GM06990 (cell line): ENCODE data around the gene EP400.

Experiments
- DNase-seq: peaks from one replicate; pipeline ENCODE4 v3.0.0-alpha.2; 2011; ENCODE audit not compliant: insufficient read length; ENCODE audit errors: extremely low read depth
- H3K27me3 ChIP-seq: replicated peaks from 2 replicates; pipeline ENCODE4 v1.6.0; 2011; ENCODE audit warnings: low read length; ENCODE audit not compliant: control insufficient read depth, insufficient read depth
- H3K36me3 ChIP-seq: 2 replicates; pipeline ENCODE4 v1.5.1; 2011; ENCODE audit warnings: low read length; ENCODE audit not compliant: control insufficient read depth, insufficient read depth
- H3K4me3 ChIP-seq: replicated peaks from 2 replicates; pipeline ENCODE4 v1.5.1; 2011; ENCODE audit warnings: low read depth, mild to moderate bottlenecking, control low read depth, low read length
- TF ChIP-seq, protein P1 (sequence below): IDR thresholded peaks from 2 replicates; pipeline ENCODE4 v1.5.1; 2011; ENCODE audit warnings: low read length, control low read depth, mild to moderate bottlenecking, inconsistent platforms; ENCODE audit not compliant: insufficient read depth, poor library complexity, severe bottlenecking

The EP400 gene

DNA sequence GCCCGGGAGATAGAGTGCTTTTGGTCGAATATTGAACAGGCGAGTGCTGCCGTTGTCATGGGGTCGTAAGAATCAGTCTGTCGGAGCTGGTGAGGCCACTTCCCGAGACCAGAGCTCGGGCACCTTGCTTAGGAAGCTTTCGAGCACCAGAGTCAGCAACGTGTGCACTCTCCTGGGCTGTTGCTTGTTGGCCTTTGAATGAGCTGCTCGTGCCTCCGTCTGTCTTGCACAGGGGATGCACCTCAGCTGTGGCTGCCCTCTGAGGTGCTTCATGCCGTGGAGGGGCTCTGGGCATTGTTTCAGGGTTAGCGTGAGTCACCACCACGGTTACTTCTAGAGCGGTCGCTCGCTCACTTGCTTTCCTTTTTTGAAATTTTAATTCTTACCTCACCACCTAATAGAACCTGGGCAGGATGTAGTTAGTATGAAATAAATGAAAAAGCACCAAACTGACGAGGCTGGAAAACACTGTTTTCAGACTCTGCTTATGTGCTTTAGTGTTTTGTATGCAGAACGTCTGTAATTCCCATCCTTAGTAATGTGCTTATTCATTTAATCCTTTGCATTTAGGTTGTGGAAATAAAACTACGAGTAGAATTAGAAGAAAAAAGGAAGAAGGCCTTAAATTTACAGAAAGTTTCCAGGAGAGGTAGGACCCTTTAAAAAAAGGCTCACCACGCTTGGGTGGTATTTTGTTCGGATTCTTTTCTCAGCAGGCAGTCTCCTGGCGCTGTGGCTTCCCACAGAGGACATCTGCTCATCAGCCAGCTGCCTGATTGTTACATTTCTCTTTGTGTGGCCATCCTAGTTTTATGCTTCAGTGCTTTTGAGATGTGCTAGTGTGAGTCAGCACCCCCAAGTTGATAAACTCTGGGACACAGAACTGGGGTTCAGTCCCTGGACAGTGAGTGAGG lies 40.6 kb downstream of the EP400 start:
- DNase-seq: no peak
- no peaks in the 10 kb centered on the region for H3K27me3 ChIP-seq
- TF ChIP-seq, protein P1, sequence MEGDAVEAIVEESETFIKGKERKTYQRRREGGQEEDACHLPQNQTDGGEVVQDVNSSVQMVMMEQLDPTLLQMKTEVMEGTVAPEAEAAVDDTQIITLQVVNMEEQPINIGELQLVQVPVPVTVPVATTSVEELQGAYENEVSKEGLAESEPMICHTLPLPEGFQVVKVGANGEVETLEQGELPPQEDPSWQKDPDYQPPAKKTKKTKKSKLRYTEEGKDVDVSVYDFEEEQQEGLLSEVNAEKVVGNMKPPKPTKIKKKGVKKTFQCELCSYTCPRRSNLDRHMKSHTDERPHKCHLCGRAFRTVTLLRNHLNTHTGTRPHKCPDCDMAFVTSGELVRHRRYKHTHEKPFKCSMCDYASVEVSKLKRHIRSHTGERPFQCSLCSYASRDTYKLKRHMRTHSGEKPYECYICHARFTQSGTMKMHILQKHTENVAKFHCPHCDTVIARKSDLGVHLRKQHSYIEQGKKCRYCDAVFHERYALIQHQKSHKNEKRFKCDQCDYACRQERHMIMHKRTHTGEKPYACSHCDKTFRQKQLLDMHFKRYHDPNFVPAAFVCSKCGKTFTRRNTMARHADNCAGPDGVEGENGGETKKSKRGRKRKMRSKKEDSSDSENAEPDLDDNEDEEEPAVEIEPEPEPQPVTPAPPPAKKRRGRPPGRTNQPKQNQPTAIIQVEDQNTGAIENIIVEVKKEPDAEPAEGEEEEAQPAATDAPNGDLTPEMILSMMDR: no peak
- H3K4me3 ChIP-seq: no peak overlapping the region
- peaks cover 37% of the 10 kb centered on the region for H3K36me3 ChIP-seq

- TF ChIP-seq, protein P1: no peak
- Histone ChIP-seq H3K27me3 (no peaks in the 10 kb centered on the region), H3K36me3 (peaks cover 38% of the 10 kb centered on the region), H3K4me3 (no peak overlapping the region)
- no peak for DNase-seq
These were observed 41.2 kb downstream of the EP400 start for GRCh38 chr12:131990980-131991305.

DNA sequence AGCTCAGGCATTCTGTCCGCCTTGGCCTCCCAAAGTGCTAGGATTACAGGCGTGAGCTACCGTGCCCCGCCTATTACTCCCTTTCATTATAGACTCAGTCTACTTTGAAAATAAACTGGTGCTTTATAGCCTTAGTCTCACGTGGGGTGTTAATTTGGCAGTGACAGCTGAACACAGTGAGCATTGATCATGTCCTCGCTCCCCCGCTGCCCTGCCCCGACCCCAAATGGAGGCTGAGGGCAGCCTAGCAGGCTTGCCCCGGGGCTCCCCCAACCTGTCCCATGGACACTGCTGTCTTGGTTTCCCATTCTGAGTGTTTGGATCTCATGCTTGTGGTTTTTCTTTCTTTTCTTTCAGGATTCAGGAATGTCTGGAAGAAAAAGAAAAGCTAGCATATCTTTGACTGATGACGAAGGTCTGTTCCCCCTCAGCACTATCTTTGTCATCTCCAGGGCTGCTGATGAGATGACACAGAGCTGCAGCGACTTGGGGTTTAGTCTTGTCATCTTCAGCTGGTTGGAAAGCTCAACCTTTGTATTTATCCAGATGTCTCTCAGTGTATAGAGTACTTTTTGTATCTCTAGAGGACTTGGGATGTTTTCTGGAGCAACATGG lies 42.2 kb downstream of the EP400 start:
- DNase-seq: no peak
- peaks cover 35% of the 10 kb centered on the region for H3K36me3 ChIP-seq
- TF ChIP-seq, protein P1: no peak
- H3K27me3 ChIP-seq: no peaks in the 10 kb centered on the region
- H3K4me3 ChIP-seq: no peak overlapping the region

DNA sequence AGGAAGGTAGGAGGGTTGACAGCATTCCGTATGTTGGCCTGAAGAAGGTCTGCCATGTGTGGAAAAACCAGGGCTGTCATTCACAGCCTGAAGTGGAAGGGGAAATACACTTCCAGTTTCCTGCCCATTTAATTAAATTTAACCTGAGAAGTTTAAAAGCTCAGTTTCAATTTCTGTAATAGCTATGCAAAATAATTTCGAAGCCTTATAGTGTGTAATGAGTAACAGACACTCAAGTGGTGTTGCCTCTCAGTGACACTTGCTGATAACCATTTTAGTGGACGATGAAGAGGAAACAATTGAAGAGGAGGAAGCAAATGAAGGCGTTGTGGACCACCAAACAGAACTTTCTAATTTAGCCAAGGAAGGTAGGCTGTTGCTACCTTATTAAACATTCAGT lies 44.8 kb downstream of the EP400 start:
- Histone ChIP-seq H3K36me3 (peaks cover 18% of the 10 kb centered on the region), H3K27me3 (no peaks in the 10 kb centered on the region)

GRCh38 chr12:132000286-132000872 lies 50.6 kb downstream of the EP400 start:
- Histone ChIP-seq H3K27me3 (no peaks in the 10 kb centered on the region), H3K4me3 (no peak overlapping the region), H3K36me3 (peaks cover 3% of the 10 kb centered on the region)
- DNase-seq: no peak
- TF ChIP-seq, protein P1: no peak

More for the DNA sequence above, 44.8 kb downstream of the EP400 start:
- no peak for DNase-seq
- no peak overlapping the region for H3K4me3 ChIP-seq
- TF ChIP-seq, protein P1: no peak
